ENCODE data around the gene TNNI3K. TPM values are rescaled to one million over a fixed set of nuclear protein-coding genes. Genes with fewer than 3 reads are reported as not detected.

TNNI3K gene
- total RNA-seq, 1 donor from 2014 or later = 2.7 TPM

GRCh38 chr1:74571891-74572290 lies 336.7 kb downstream of the TNNI3K start:
- DNase-seq = peak; percentile 2

- DNase-seq = no peak
Observed at GRCh38 chr1:74578101-74578500, 342.9 kb downstream of the TNNI3K start.

GRCh38 chr1:74579425-74579824 lies 344.2 kb downstream of the TNNI3K start:
- no peak for DNase-seq

GRCh38 chr1:74583397-74583796 lies 348.2 kb downstream of the TNNI3K start:
- no peak for DNase-seq

GRCh38 chr1:74584185-74584584 lies 349.0 kb downstream of the TNNI3K start:
- DNase-seq = no peak

- DNase-seq = no peak
Observed at GRCh38 chr1:74586253-74586897, 351.2 kb downstream of the TNNI3K start.

GRCh38 chr1:74587888-74588287 lies 352.7 kb downstream of the TNNI3K start:
- DNase-seq = no peak

GRCh38 chr1:74590288-74590687 lies 355.1 kb downstream of the TNNI3K start:
- DNase-seq = no peak

- no peak for DNase-seq
Observed at GRCh38 chr1:74591949-74592348, 356.8 kb downstream of the TNNI3K start.

- no peak for DNase-seq
Observed at GRCh38 chr1:74592580-74593355, 357.6 kb downstream of the TNNI3K start.

Other genes with a start within 250 kb of the TNNI3K start
- gene LRRIQ3, start 37.2 kb upstream of the TNNI3K start, total RNA-seq = 0.41 TPM
- gene FPGT, start 37.1 kb upstream of the TNNI3K start, total RNA-seq = 31.1 TPM

All from tongue (tissue), 2 donors.